Measurements from ENCODE around the gene OR9G4.

OR9G4 gene

GRCh38 chr11:56748597-56748996, at the start of gene OR9G4:
TSS of gene OR9G4 (minus strand) at chr11:56748697. CDS start at chr11:56743766, 4,931 bp downstream.
- DNase-seq: no peak

- peak in 1 of 2 donors; percentile 27 for DNase-seq
These were observed 35.0 kb upstream of the OR9G4 start for GRCh38 chr11:56783448-56784041.

- DNase-seq: no peak
These were observed 33.8 kb upstream of the OR9G4 start for GRCh38 chr11:56782167-56782847.

- DNase-seq: no peak
These were observed 28.3 kb upstream of the OR9G4 start for GRCh38 chr11:56776809-56777208.

GRCh38 chr11:56764976-56765375, 16.5 kb upstream of the OR9G4 start:
- no peak for DNase-seq

- no peak for DNase-seq
These were observed 3.0 kb upstream of the OR9G4 start for GRCh38 chr11:56751480-56751879.

GRCh38 chr11:56750190-56750589, 1.7 kb upstream of the OR9G4 start:
- DNase-seq: no peak

GRCh38 chr11:56740886-56741285, 7.6 kb downstream of the OR9G4 start:
- DNase-seq: no peak

GRCh38 chr11:56740107-56740506, 8.4 kb downstream of the OR9G4 start:
- DNase-seq: no peak

- DNase-seq: no peak
These were observed 28.0 kb downstream of the OR9G4 start for GRCh38 chr11:56720513-56720912.

GRCh38 chr11:56716379-56716854, 32.1 kb downstream of the OR9G4 start:
- no peak for DNase-seq

GRCh38 chr11:56714206-56714605, 34.3 kb downstream of the OR9G4 start:
- no peak for DNase-seq

GRCh38 chr11:56706486-56706885, 42.0 kb downstream of the OR9G4 start:
- no peak for DNase-seq

GRCh38 chr11:56705784-56706396, 42.6 kb downstream of the OR9G4 start:
- no peak for DNase-seq

GRCh38 chr11:56700914-56701485, 47.5 kb downstream of the OR9G4 start:
- no peak for DNase-seq

GRCh38 chr11:56700242-56700913, 48.1 kb downstream of the OR9G4 start:
- no peak for DNase-seq

- no peak for DNase-seq
These were observed 49.7 kb downstream of the OR9G4 start, which contains the start of gene OR9G1 for GRCh38 chr11:56698795-56699194. TSS of gene OR9G1 (plus strand) at chr11:56699095. CDS start at chr11:56700388, 1,293 bp downstream.

- DNase-seq: no peak
These were observed 55.1 kb downstream of the OR9G4 start for GRCh38 chr11:56693428-56693827.

Data from CD4-positive, alpha-beta T cell treated with Interferon alpha-2 for 1 hour (primary cell).